DOHH2 (cell line): ENCODE results near the gene MSH2.

ENCODE experiments used
- H3F3A ChIP-seq: fragments of 200-600 bp; sonication (generic), shearing (Covaris generic); 2 replicates; pipeline ENCODE4 v1.6.0; 2016; ENCODE audit warnings: antibody characterized with exemption, mild to moderate bottlenecking; ENCODE audit not compliant: control insufficient read depth, insufficient read depth
- H3K27ac ChIP-seq: fragments of 200-600 bp; sonication (generic); 2 replicates; pipeline ENCODE4 v1.5.1; 2014; ENCODE audit warnings: low read depth, mild to moderate bottlenecking, low read length, moderate library complexity
- H3K27me3 ChIP-seq: fragments of 200-600 bp; sonication (generic); 2 replicates; pipeline ENCODE4 v1.6.1; 2014; ENCODE audit warnings: mild to moderate bottlenecking, low read length, mixed read lengths; ENCODE audit not compliant: control insufficient read depth
- H3K36me3 ChIP-seq: fragments of 200-600 bp; sonication (generic); 2 replicates; pipeline ENCODE4 v1.6.1; 2014; ENCODE audit warnings: mild to moderate bottlenecking, low read length, moderate library complexity, mixed read lengths; ENCODE audit not compliant: control insufficient read depth
- H3K4me1 ChIP-seq: fragments of 200-600 bp; sonication (generic); 2 replicates; pipeline ENCODE4 v1.6.1; 2014; ENCODE audit warnings: mild to moderate bottlenecking, low read length, mixed read lengths; ENCODE audit not compliant: control insufficient read depth
- H3K4me2 ChIP-seq: fragments of 200-600 bp; sonication (generic); 2 replicates; pipeline ENCODE4 v1.6.0; 2014; ENCODE audit warnings: mild to moderate bottlenecking, low read length, moderate library complexity
- H3K4me3 ChIP-seq: fragments of 200-600 bp; sonication (generic); 2 replicates; pipeline ENCODE4 v1.5.1; 2014; ENCODE audit warnings: mild to moderate bottlenecking, low read length, mixed read lengths
- H3K79me2 ChIP-seq: fragments of 200-600 bp; sonication (generic); 2 replicates; pipeline ENCODE4 v1.6.1; 2014; ENCODE audit warnings: mild to moderate bottlenecking, low read length, mixed read lengths; ENCODE audit not compliant: control insufficient read depth
- H3K9me2 ChIP-seq: fragments of 200-600 bp; sonication (generic); replicated peaks from 2 replicates; pipeline ENCODE4 v1.6.1; 2014; ENCODE audit warnings: mild to moderate bottlenecking, low read length, mixed read lengths; ENCODE audit not compliant: control insufficient read depth
- H3K9me3 ChIP-seq: fragments of 200-600 bp; sonication (generic); 2 replicates; pipeline ENCODE4 v1.6.1; 2014; ENCODE audit warnings: antibody characterized with exemption, low read length, mixed read lengths; ENCODE audit not compliant: control insufficient read depth, insufficient read depth
- H4K20me1 ChIP-seq: fragments of 200-600 bp; sonication (generic); 2 replicates; pipeline ENCODE4 v1.6.0; 2014; ENCODE audit warnings: low read depth, mild to moderate bottlenecking, antibody characterized with exemption, low read length, moderate library complexity; ENCODE audit not compliant: control insufficient read depth, insufficient read depth
- CTCF ChIP-seq: fragments of 200-600 bp; sonication (generic); IDR thresholded peaks from one replicate; pipeline ENCODE4 v1.5.1; 2014; ENCODE audit warnings: antibody characterized with exemption, mild to moderate bottlenecking, low read depth, low read length; ENCODE audit not compliant: poor library complexity, severe bottlenecking
- EZH2phosphoT487 ChIP-seq: fragments of 200-600 bp; sonication (generic); IDR thresholded peaks from 2 replicates; pipeline ENCODE4 v1.6.1; 2017; ENCODE audit warnings: borderline replicate concordance, mild to moderate bottlenecking, antibody characterized with exemption, low read length, moderate library complexity, mixed read lengths

MSH2 gene

GRCh38 chr2:47516360-47517104 is 113.6 kb downstream of the MSH2 start:
- H3K4me2 ChIP-seq, result no peak overlapping the region
- H3K79me2 ChIP-seq, result peaks cover 16% of the 10 kb centered on the region
- no peak overlapping the region for H3K4me3 ChIP-seq
- H3K9me3 ChIP-seq, result no peaks in the 10 kb centered on the region
- no peaks in the 10 kb centered on the region for H3K9me2 ChIP-seq
- H3K36me3 ChIP-seq, result peaks cover 29% of the 10 kb centered on the region
- H3K27ac ChIP-seq, result no peak overlapping the region
- no peaks in the 10 kb centered on the region for H3K27me3 ChIP-seq
- peaks cover 51% of the 10 kb centered on the region for H3K4me1 ChIP-seq
- no peaks in the 10 kb centered on the region for H4K20me1 ChIP-seq
- peaks cover 8% of the 10 kb centered on the region; the same call in 1 of the 2 replicates for H3F3A ChIP-seq
- TF ChIP-seq EZH2phosphoT487 (no peak), CTCF (no peak)

- Histone ChIP-seq H3F3A (peaks cover 17% of the 10 kb centered on the region), H3K27ac (no peak overlapping the region), H3K79me2 (peaks cover 37% of the 10 kb centered on the region), H4K20me1 (no peaks in the 10 kb centered on the region), H3K9me3 (no peaks in the 10 kb centered on the region), H3K4me1 (peaks cover 52% of the 10 kb centered on the region), H3K4me3 (no peak overlapping the region), H3K36me3 (peaks cover 39% of the 10 kb centered on the region), H3K9me2 (no peaks in the 10 kb centered on the region), H3K27me3 (no peaks in the 10 kb centered on the region), H3K4me2 (no peak overlapping the region)
- no peak for TF ChIP-seq EZH2phosphoT487
- TF ChIP-seq CTCF, result no peak
Observed at GRCh38 chr2:47518497-47519146, 115.7 kb downstream of the MSH2 start.

- TF ChIP-seq EZH2phosphoT487, result no peak
- no peak for TF ChIP-seq CTCF
- Histone ChIP-seq H3K9me2 (no peaks in the 10 kb centered on the region), H3K4me2 (peak overlapping the region; percentile 90), H3K36me3 (peaks cover 39% of the 10 kb centered on the region), H3K27ac (0 out of 2 replicates have a peak overlapping the region, but pooled peaks have one; percentile 78), H3K9me3 (no peaks in the 10 kb centered on the region), H3F3A (peaks cover 17% of the 10 kb centered on the region), H4K20me1 (no peaks in the 10 kb centered on the region), H3K4me3 (no peak overlapping the region; the same call in 1 of the 2 replicates), H3K27me3 (no peaks in the 10 kb centered on the region), H3K79me2 (peaks cover 38% of the 10 kb centered on the region), H3K4me1 (peaks cover 55% of the 10 kb centered on the region)
Observed at GRCh38 chr2:47519147-47519537, 116.2 kb downstream of the MSH2 start.
